ENCODE data around the gene AWAT2.
"Not testable (repeated sequence)": the region's sequence is repeated elsewhere in the genome, so short reads cannot be mapped to it uniquely, and the experiment has no call there.

AWAT2 gene

DNA sequence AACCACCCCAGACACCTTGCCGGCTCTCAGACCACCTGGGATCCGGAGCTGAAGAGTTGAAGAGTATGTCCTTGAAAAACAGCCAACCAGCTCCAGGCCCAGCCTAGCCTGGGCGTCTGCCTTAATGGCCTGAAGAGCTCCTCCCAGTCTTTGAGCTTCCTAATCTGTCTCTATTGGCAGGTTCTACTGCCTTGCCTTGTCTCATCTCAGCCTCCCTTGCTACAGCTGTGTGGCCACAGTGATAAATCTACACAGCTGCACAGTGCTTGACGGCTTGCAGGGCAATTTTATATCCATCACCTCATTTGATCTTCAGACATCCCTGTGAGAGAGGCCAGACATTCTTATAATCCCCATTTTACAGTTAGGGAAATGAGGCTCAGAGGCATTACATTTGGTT lies 19.9 kb downstream of the AWAT2 start:
- Mint-ChIP-seq H3K27me3 (no peaks in the 10 kb centered on the region), H3K27ac (no peak overlapping the region), H3K4me1 (peaks cover 22% of the 10 kb centered on the region), H3K36me3 (ENCODE audit: low read depth) (no peaks in the 10 kb centered on the region), H3K4me3 (no peak overlapping the region), H3K9me3 (no peaks in the 10 kb centered on the region)
- ATAC-seq (no peak), DNase-seq (no peak)

GRCh38 chrX:70026851-70027200 lies 22.9 kb downstream of the AWAT2 start:
- Mint-ChIP-seq H3K4me3 (no peak overlapping the region), H3K36me3 (ENCODE audit: low read depth) (no peaks in the 10 kb centered on the region), H3K9me3 (no peaks in the 10 kb centered on the region), H3K4me1 (peaks cover 25% of the 10 kb centered on the region), H3K27ac (no peak overlapping the region), H3K27me3 (no peaks in the 10 kb centered on the region)
- DNase-seq (no peak), ATAC-seq (no peak)

DNA sequence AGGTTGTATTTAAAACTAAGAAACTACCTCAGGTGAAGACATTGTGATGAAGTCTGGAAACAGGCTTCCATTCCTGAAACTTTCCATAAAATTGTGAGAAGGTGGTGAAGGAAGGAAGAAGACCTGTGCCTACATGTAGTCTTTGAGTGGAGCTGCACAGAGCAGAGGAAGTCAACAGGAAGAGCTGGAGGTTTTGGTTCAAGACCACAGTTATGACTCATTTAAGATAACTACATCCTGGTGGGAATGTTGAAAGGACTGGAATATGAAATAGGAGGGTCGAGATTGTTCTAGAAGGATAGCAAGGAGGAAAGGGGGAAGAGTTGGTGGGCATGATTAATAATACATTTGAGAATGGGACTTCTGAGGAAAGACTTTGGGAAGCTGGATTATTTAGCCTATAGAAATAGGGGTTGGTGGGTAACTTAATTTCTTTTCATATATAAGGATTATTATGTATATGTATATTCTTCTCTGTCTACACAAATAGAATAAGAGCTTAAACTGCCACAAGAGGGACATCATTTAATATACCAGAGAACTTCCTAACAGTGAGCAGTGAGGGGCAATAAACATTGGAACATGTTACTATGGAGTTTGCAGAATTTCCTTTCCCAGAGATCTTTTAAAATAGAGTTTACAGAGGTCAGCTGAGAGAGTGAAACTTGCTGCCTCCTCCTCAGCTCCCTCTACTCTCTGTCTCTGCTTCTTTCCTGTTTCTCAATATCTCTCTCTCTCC lies 23.5 kb downstream of the AWAT2 start:
- Mint-ChIP-seq H3K36me3 (ENCODE audit: low read depth) (no peaks in the 10 kb centered on the region), H3K4me1 (peaks cover 25% of the 10 kb centered on the region), H3K27ac (no peak overlapping the region), H3K27me3 (no peaks in the 10 kb centered on the region), H3K9me3 (no peaks in the 10 kb centered on the region), H3K4me3 (no peak overlapping the region)
- DNase-seq (no peak), ATAC-seq (no peak)

- no peaks in the 10 kb centered on the region for H3K27me3 Mint-ChIP-seq
- H3K4me1 Mint-ChIP-seq = peaks cover 24% of the 10 kb centered on the region
- DNase-seq (no peak), ATAC-seq (no peak)
- H3K9me3 Mint-ChIP-seq = no peaks in the 10 kb centered on the region
- no peaks in the 10 kb centered on the region for H3K36me3 Mint-ChIP-seq (ENCODE audit: low read depth)
- H3K27ac Mint-ChIP-seq = no peak overlapping the region
- no peak overlapping the region for H3K4me3 Mint-ChIP-seq
Measured at GRCh38 chrX:70025464-70025863, 24.3 kb downstream of the AWAT2 start.

DNA sequence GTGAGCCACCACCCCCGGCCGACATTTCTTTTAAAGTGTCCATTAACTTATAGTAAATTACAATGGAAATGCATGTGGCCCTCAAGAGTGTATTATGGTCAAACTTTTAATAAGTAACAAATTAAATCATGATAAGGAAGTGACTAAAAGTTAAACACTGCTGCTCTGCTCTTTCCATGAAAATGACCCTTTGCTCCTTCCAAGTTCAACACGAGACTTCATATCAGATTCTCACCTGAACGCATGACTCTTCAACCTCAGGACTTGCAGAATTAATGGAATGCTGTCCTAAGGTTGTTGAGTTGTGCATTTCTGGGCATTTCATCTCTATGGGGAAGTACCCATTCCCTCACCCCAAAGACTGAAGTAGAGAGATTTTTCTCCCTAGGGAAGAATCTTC lies 27.1 kb downstream of the AWAT2 start:
- no peak for ATAC-seq
- no peak for DNase-seq
- Mint-ChIP-seq H3K4me3 (no peak overlapping the region), H3K36me3 (ENCODE audit: low read depth) (no peaks in the 10 kb centered on the region), H3K4me1 (peaks cover 19% of the 10 kb centered on the region), H3K27ac (no peak overlapping the region), H3K9me3 (no peaks in the 10 kb centered on the region), H3K27me3 (no peaks in the 10 kb centered on the region)

- no peaks in the 10 kb centered on the region for H3K36me3 Mint-ChIP-seq (ENCODE audit: low read depth)
- no peak overlapping the region for H3K27ac Mint-ChIP-seq
- no peaks in the 10 kb centered on the region for H3K27me3 Mint-ChIP-seq
- no peak overlapping the region for H3K4me3 Mint-ChIP-seq
- peaks cover 14% of the 10 kb centered on the region for H3K4me1 Mint-ChIP-seq
- no peak for ATAC-seq
- DNase-seq = no peak
- no peaks in the 10 kb centered on the region for H3K9me3 Mint-ChIP-seq
Measured at GRCh38 chrX:70016513-70016912, 33.2 kb downstream of the AWAT2 start.

DNA sequence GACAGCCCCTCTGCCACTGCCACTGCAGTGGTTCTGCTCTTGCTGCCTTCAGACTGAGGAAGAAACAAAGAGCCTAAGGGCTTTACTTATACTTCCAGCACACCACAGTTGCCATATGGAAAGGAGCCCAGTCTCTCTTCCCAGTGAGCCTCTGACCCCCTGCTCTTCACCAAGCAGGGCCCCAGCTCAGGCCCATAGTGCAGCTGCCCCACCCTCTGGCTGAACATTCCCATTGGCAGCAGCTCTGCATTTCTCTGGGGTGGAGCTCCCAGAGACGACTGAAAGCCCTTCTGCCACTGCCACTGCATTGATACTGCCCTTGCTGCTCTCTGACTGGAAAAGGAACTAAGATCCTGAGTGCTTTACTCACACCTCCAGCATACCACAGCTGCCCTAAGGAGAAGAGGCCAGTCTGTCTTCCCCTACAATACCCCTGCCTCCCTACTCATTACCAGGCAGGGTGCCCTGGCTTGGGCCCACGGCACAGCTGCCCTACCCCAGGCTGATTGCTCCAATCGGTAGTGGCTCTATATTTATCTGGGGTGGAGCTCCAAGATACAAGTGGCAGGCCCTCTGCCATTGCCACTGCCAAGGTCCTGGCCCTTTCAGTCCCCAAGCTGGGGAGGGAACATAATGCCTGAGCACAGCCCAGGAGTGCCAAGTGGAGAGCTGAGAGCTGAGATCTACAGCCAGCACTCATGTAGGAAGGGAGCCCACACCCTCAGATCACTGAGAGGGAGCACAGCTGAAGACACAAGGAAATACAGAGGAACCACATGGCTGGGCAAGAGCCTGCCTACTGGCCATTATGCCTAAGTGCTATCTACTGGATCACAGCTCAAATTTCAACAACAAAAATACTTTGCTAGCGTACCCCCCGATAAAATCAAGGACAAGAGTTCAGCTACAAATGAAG lies 36.0 kb downstream of the AWAT2 start:
- ATAC-seq = no peak
- Mint-ChIP-seq H3K27me3 (no peaks in the 10 kb centered on the region), H3K27ac (no peak overlapping the region), H3K9me3 (no peaks in the 10 kb centered on the region), H3K4me3 (no peak overlapping the region), H3K4me1 (peaks cover 14% of the 10 kb centered on the region), H3K36me3 (ENCODE audit: low read depth) (no peaks in the 10 kb centered on the region)
- DNase-seq = no peak

DNA sequence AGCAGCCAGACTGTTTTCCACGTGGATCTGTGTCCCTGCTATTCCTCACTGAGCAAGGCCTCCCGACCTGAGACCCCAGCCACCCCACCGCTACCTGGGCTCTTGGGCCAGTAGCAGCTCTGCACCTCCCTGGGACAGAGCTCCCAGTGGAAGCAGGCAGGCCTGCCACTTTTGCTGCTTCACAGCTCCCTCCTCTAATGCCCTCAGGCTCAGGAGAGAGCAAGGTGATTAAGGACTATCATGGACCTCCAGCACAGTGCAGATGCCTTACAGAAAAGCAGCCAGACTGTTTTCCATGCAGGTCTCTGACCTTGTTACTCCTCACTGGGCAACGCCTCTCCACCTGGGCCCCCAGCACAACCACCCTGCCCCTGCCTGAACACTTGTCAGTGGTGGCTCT lies 37.0 kb downstream of the AWAT2 start:
- H3K4me1 Mint-ChIP-seq = peaks cover 14% of the 10 kb centered on the region
- H3K27me3 Mint-ChIP-seq = no peaks in the 10 kb centered on the region
- DNase-seq (no peak), ATAC-seq (no peak)
- no peak overlapping the region for H3K4me3 Mint-ChIP-seq
- no peak overlapping the region for H3K27ac Mint-ChIP-seq
- no peaks in the 10 kb centered on the region for H3K36me3 Mint-ChIP-seq (ENCODE audit: low read depth)
- no peaks in the 10 kb centered on the region for H3K9me3 Mint-ChIP-seq

DNA sequence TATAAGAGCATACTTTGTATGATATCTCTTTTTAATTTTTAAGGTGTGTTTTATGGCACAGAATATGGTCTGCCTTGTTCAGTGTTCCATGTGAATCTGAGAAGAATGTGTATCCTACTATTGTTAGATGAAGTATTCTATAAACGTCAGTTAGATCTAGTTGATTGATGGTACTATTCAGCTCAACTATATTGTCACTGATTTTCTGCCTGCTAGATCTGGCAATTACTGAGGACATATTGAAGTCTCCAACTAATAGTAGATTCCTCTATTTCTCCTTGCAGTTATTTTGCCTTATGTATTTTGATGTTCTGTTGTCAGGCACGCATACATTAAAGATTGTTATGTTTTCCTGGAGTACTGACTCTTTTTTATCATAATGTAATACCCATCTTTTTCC lies 39.8 kb downstream of the AWAT2 start:
- Mint-ChIP-seq H3K4me1 (peaks cover 2% of the 10 kb centered on the region), H3K4me3 (no peak overlapping the region), H3K9me3 (peaks cover 4% of the 10 kb centered on the region), H3K27ac (no peak overlapping the region), H3K27me3 (no peaks in the 10 kb centered on the region), H3K36me3 (ENCODE audit: low read depth) (peaks cover 2% of the 10 kb centered on the region)
- ATAC-seq (no peak), DNase-seq (no peak)

- DNase-seq = no peak
- Mint-ChIP-seq H3K36me3 (ENCODE audit: low read depth) (peaks cover 2% of the 10 kb centered on the region), H3K27ac (no peak overlapping the region), H3K27me3 (no peaks in the 10 kb centered on the region), H3K4me3 (no peak overlapping the region), H3K9me3 (peaks cover 4% of the 10 kb centered on the region), H3K4me1 (no peaks in the 10 kb centered on the region)
- ATAC-seq = no peak
Measured at GRCh38 chrX:70009049-70009448, 40.7 kb downstream of the AWAT2 start.

GRCh38 chrX:70007946-70008345 lies 41.8 kb downstream of the AWAT2 start:
- Mint-ChIP-seq H3K27me3 (no peaks in the 10 kb centered on the region), H3K27ac (no peak overlapping the region), H3K36me3 (ENCODE audit: low read depth) (peaks cover 2% of the 10 kb centered on the region), H3K4me1 (no peaks in the 10 kb centered on the region), H3K4me3 (no peak overlapping the region), H3K9me3 (peaks cover 4% of the 10 kb centered on the region)
- DNase-seq = no peak
- no peak for ATAC-seq

DNA sequence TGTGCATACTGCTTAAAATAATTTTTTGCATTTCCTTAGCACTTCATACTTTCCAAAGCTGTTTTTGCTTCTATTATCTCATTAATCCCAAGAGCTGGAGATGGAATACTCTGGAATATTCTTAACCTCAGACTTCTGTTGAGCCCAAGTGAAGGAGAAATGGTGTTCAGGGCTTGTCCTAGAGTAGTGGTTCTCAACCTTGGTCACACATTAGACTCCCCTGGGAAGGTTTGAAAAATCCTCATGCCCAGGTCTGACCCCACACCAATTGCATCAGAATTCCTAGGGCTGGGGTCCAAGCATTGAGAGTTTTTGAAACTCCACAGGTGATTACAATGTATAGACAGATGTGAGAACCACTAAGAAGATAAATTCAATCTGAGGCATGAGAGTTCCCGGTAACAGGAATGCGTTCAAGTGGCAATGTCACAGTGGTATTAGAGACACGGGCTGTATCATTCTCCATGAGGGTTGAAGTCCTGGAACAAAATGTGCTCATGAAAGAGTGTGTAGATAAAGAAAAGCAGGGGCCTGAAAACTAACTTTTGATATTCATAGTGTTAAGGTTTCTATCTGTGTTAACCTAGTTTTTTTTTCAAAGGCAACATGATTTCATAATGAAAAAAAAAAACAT lies 47.9 kb downstream of the AWAT2 start:
- ATAC-seq (no peak), DNase-seq (no peak)
- H3K9me3 Mint-ChIP-seq = peaks cover 4% of the 10 kb centered on the region
- H3K36me3 Mint-ChIP-seq (ENCODE audit: low read depth) = peaks cover under 1% of the 10 kb centered on the region
- H3K4me3 Mint-ChIP-seq = no peak overlapping the region
- no peaks in the 10 kb centered on the region for H3K27me3 Mint-ChIP-seq
- no peaks in the 10 kb centered on the region for H3K4me1 Mint-ChIP-seq
- no peak overlapping the region for H3K27ac Mint-ChIP-seq

DNA sequence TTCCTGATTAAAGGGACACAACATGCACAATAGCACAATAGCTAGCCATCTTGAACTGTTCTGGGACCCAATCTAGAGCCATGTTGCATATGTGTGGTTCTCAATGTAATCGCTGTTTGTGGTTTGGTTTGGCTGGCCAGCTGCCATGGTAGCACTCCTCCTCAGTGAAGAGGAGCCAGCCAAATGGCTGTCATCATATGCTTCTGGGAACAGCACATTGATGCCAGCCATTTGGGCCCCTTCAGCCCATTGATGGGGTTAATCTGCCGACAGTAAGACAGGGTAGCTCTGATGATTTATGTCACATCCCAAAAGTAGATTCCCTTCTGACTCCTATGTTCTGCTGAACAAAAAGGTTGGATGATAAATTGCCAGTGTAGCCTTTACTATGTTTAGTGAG lies 48.5 kb downstream of the AWAT2 start:
- Mint-ChIP-seq H3K27ac (no peak overlapping the region), H3K36me3 (ENCODE audit: low read depth) (no peaks in the 10 kb centered on the region), H3K4me1 (no peaks in the 10 kb centered on the region), H3K4me3 (no peak overlapping the region), H3K9me3 (peaks cover under 1% of the 10 kb centered on the region), H3K27me3 (no peaks in the 10 kb centered on the region)
- DNase-seq (no peak), ATAC-seq (no peak)

GRCh38 chrX:69998299-69998698 lies 51.4 kb downstream of the AWAT2 start:
- DNase-seq, H3K27ac Mint-ChIP-seq: not testable (repeated sequence)

DNA sequence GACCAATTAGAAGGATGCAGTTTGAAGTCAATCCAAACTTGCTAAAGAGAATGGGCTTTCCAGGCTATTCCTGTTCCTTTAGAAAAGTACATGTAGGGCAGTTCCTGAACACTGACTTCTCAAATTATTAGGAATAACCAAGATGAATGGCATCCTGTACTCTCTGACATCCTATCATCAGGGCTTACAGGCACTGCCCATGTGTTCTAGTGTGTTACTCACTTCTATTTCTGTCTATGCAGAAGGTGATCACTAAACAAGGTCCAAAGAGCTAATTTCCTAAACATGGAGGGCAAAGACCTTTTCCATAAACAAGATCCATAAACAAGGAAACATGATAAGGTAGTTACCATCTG lies 53.6 kb downstream of the AWAT2 start:
- H3K9me3 Mint-ChIP-seq = no peaks in the 10 kb centered on the region
- no peaks in the 10 kb centered on the region for H3K4me1 Mint-ChIP-seq

More at GRCh38 chrX:69998299-69998698, 51.4 kb downstream of the AWAT2 start:
- not testable (repeated sequence) for ATAC-seq; H3K9me3 Mint-ChIP-seq; H3K36me3 Mint-ChIP-seq (ENCODE audit: low read depth); H3K4me1 Mint-ChIP-seq; H3K27me3 Mint-ChIP-seq; H3K4me3 Mint-ChIP-seq

More for the DNA sequence above, 53.6 kb downstream of the AWAT2 start:
- H3K27ac Mint-ChIP-seq = no peak overlapping the region
- no peak overlapping the region for H3K4me3 Mint-ChIP-seq
- ATAC-seq (no peak), DNase-seq (no peak)
- no peaks in the 10 kb centered on the region for H3K36me3 Mint-ChIP-seq (ENCODE audit: low read depth)
- no peaks in the 10 kb centered on the region for H3K27me3 Mint-ChIP-seq
